Stimulated activated CD8-positive, alpha-beta memory T cell treated with anti-CD3 and anti-CD28 coated beads, Interleukin-15, amount 100 ng/mL, for 4 hours (primary cell): ENCODE measurements around the gene PEX3.
A peak's percentile ranks its signal among the peaks of the same experiment; 100 is the strongest.
"Not testable (repeated sequence)": the region's sequence is repeated elsewhere in the genome, so short reads cannot be mapped to it uniquely, and the experiment has no call there.

Experiments used
- DNase-seq, 2 donors: peaks; one replicate each; pipeline ENCODE4 v3.0.0-alpha.2; 2020; ENCODE audit warnings: low read depth in 2 of 2

PEX3 gene

GRCh38 chr6:143447865-143448264, 2.7 kb upstream of the PEX3 start:
- DNase-seq: not testable (repeated sequence)

GRCh38 chr6:143449082-143449713, 1.4 kb upstream of the PEX3 start:
- DNase-seq: no peak

- peak in 1 of 2 donors; percentile 15 for DNase-seq
These were observed 722 bp upstream of the PEX3 start for GRCh38 chr6:143449714-143450452.

- no peak for DNase-seq
These were observed 926 bp downstream of the PEX3 start for GRCh38 chr6:143451531-143451930.

- DNase-seq: no peak
These were observed 7.2 kb downstream of the PEX3 start for GRCh38 chr6:143457563-143458359.

- no peak for DNase-seq
These were observed 14.9 kb downstream of the PEX3 start for GRCh38 chr6:143465546-143465945.

GRCh38 chr6:143468026-143468425, 17.4 kb downstream of the PEX3 start:
- DNase-seq: no peak

- DNase-seq: not testable (repeated sequence)
These were observed 18.2 kb downstream of the PEX3 start for GRCh38 chr6:143468823-143469222.

GRCh38 chr6:143471822-143472221, 21.2 kb downstream of the PEX3 start:
- no peak for DNase-seq

GRCh38 chr6:143476545-143476944, 25.9 kb downstream of the PEX3 start:
- DNase-seq: no peak

GRCh38 chr6:143478479-143479062, 28.0 kb downstream of the PEX3 start:
- no peak for DNase-seq

- DNase-seq: no peak
These were observed 32.0 kb downstream of the PEX3 start for GRCh38 chr6:143482593-143482992.

GRCh38 chr6:143485967-143486366, 35.4 kb downstream of the PEX3 start:
- no peak for DNase-seq

- DNase-seq: no peak
These were observed 36.1 kb downstream of the PEX3 start for GRCh38 chr6:143486752-143487151.

- no peak for DNase-seq
These were observed 39.6 kb downstream of the PEX3 start for GRCh38 chr6:143490244-143490643.

- DNase-seq: no peak
These were observed 40.2 kb downstream of the PEX3 start for GRCh38 chr6:143490775-143491174.

- no peak for DNase-seq
These were observed 46.4 kb downstream of the PEX3 start for GRCh38 chr6:143496974-143497373.

GRCh38 chr6:143498428-143498827, 47.8 kb downstream of the PEX3 start:
- DNase-seq: no peak

GRCh38 chr6:143501851-143502250, 51.2 kb downstream of the PEX3 start:
- no peak for DNase-seq

- DNase-seq: no peak
These were observed 53.8 kb downstream of the PEX3 start for GRCh38 chr6:143504369-143504768.

GRCh38 chr6:143505111-143505510, 54.5 kb downstream of the PEX3 start:
- DNase-seq: no peak

GRCh38 chr6:143505537-143505936, 54.9 kb downstream of the PEX3 start:
- no peak for DNase-seq
